GM12801 (cell line): ENCODE data around the gene TMEM252.

Experiments used
- CTCF ChIP-seq: IDR thresholded peaks from one replicate; pipeline ENCODE4 v1.5.1; 2011; ENCODE audit warnings: control low read depth; ENCODE audit not compliant: insufficient read length; ENCODE audit errors: extremely low read depth

Gene TMEM252

GRCh38 chr9:68522131-68522530 lies 18.6 kb downstream of the TMEM252 start:
- no peak for TF ChIP-seq CTCF

- no peak for TF ChIP-seq CTCF
These were observed 25.2 kb downstream of the TMEM252 start for GRCh38 chr9:68515326-68516017.

GRCh38 chr9:68513981-68514380 lies 26.7 kb downstream of the TMEM252 start:
- no peak for TF ChIP-seq CTCF

DNA sequence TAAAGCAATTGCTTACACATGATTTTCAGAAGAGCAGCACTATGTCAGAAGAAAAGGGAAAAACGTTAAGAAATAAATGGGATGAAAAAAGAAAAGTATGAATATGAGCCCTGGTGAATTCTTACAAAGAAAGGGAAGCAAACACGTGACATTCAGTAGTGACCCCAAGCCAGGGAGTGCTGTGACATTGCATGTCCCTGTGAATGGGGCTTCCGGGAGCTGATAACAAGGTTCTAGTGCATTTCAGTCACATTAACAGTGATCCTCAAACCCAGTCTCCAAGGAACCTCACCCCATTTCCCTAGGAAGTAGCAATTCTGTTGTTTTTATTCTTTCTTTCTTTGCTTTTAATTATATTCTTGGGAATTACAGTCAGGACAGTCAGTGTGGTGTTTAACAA lies 27.3 kb downstream of the TMEM252 start:
- TF ChIP-seq CTCF: no peak

- no peak for TF ChIP-seq CTCF
These were observed 31.0 kb downstream of the TMEM252 start for GRCh38 chr9:68509689-68510088.

GRCh38 chr9:68508547-68508946 lies 32.1 kb downstream of the TMEM252 start:
- TF ChIP-seq CTCF: no peak

- no peak for TF ChIP-seq CTCF
These were observed 32.9 kb downstream of the TMEM252 start for GRCh38 chr9:68507806-68508145.
